ENCODE results near the gene MTMR11.

The MTMR11 gene

DNA sequence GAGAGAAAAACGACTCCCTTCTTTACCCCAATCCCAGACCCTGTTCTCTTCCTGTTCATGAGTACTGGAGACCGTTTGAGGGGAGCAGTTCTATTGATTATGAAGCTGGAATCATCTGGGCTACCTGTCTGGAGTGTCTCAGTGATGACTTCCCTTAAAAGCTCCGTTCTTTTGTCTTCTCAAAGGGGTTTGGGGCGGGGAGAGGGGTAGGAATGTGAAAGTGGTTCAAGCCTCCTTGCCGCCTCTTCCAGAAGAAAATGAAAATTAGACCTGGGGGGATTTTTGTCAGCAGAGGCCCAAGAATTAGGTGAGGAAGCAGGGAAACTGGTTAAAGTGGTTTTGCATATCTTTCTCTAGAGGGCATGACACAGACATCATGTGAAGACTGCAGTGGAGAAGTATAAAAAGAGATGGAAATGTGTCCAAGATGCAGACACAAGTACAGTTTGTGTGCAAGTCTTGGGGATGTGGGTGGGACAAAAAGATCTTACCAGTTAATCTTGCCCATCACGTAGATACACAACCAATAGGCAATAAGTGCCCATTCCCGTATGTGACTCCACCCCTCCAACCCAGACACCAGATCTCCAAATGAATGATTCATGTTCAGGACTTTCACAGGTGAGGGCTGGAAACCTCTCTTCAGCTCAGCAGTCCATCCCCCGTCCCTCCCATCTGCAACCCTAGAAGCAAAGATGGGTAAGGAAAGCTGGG is 470 bp upstream of the MTMR11 start:
- DNase-seq, result peak; percentile 71

DNA sequence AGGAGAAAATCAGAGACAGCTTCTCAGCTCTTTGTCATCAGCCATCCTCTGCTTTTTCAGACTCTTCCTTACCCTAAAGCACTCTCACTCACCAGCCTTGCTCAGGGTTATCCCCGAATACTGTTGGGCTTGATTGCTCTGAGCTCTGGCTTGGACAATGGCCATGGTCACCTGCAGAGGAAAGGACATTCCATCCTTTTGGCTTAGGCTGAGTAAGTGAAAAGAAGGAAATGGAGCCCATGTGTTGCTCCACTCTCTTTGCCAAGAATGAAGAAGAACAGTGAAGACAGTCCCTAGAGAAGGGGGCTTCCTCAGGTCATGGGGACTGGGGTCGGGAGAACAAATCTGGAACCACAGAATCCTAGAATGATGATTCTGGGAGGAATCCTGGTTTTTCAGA is 2.3 kb downstream of the MTMR11 start:
- DNase-seq, result no peak

DNA sequence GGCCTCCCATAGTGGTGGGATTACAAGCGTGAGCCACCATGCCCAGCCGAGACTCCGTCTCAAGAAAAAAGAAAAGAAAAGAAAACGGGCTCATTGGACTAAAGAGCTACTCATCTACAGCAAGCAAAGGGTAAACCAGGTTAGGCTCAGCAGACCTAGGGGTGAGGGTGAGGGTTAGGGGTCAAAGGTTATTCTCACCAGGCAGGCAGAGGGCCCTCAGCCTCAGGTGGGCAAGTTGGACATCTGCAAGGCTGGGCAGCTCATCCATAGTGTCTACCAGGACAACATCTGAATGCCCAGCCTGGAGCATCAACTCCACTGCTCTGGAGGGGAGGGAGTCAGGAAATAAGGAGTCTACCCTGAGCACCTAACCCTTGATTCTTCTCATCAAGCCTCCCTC is 3.5 kb downstream of the MTMR11 start:
- no peak for DNase-seq

DNA sequence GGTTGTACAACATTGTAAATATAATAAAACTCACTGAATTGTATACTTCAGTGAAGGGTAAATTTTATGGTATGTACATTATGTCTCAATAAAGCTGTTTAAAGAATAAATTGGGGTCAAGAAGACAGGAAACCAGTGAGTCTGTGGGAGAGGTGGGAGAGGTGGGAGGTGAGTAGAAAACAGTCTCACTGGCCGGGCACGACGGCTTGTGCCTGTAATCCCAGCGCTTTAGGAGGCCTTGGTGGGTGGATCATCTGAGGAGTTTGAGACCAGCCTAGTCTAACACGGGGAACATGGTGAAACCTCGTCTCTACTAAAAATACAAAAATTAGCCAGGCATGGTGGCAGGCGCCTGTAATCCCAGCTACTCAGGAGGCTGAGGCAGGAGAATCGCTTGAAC is 4.2 kb downstream of the MTMR11 start:
- no peak for DNase-seq

DNA sequence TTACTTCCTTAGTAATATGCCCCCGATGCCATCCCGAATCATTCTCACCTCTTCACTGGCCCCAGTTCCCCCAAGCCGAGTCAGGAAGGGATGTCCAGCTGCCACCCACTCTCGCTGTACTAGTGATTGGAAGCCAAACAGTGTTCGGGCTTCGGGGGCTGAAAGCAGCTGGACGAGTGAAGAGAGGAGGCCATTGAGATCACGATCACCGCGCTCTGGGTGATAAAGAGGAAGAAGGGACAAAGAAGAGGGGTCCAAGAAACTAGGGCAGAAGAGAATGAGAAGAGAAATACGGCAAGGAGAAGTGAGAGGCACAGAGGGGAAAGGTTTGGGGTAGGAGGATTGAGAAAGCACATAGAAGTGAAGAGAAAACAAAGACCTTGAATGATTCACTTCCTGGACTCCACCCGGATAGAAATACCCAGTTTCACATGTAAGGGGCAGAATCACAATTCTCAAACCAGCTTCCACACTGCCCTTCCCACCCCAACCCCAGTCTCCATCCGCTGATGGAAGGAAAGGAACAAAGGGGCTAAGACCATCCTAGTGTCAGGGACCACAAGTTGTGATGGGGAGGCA is 5.4 kb downstream of the MTMR11 start:
- DNase-seq, result peak; percentile 82

DNA sequence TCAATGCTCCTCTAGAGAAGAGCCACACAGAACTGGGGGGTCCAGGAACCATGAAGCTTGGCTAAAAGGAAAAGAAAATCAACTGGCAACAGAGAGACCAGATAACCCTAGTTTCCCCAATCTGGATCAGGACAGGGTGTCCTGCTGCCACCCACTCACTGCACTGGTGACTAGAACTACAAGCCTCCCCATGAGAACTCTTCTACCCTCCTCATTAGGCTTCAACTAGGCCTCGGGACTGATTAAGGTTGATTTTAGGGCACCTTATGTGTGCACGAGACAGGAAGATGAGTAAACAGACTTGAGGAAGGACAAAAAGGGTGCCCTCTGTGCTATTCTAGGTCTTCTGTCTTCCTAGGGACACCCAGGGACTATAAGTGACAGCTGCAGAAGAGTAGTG is 6.8 kb downstream of the MTMR11 start:
- peak; percentile 34 for DNase-seq

DNA sequence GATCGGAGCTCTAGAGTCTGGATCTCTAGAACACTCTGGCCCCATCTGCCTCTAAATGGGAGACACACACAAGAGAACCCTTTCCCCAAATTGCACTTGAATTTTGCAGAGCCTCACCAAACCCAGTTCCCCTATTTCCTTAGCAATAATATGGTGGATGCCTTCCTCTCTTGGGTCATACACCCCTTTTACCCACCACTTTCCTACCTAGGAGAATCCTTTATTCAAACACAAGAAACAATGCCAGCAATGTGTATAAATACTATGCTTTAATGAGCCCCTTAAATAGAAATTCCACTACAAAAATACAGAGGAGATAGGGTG is 8.3 kb downstream of the MTMR11 start:
- no peak for DNase-seq

DNA sequence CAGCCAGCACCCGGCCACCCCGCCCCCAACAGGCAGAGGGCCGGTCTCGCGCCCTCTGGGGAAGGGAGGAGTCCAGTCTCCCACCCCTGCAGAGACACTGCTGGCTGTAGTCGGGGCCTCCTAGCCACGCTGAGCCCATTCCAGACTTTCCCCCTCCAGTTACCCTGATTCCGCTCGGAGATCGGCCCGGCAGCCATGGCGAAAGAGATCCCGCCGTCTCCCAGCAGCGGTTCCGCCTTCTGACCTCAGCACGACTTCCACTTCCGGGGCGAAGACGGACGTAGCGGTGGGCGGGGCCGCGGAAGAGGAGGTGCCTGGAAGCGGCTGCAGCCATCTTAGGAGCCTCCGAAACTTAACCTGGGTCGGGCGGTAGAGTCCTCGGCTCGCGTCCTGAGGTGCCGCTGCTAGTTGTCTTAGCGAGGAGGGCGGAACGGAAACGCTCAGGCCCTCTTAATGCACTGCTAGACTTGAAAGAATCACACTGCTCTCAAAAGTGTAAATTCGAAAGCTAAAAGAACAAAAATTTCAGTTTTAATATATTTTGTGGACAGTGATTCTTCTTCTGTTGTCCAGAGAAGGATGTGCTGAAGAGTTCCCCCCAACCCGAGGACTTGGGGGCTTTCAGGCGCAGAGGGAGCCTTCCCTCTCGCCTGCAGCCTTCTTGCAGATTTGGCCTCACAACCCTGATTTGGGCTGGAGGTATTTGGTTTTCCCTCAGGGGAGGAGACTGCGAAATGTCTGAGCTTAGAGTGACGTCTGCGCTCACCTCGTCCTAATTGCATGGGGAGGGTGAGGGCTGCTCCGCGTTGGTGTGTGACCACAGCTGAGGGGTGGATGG is 8.9 kb downstream of the MTMR11 start, which contains the start of gene SF3B4:
TSS of gene SF3B4 (minus strand) at position 241 of the 838 bp plus-strand sequence. CDS start at position 197, 44 bp downstream.
- DNase-seq, result peak; percentile 98

DNA sequence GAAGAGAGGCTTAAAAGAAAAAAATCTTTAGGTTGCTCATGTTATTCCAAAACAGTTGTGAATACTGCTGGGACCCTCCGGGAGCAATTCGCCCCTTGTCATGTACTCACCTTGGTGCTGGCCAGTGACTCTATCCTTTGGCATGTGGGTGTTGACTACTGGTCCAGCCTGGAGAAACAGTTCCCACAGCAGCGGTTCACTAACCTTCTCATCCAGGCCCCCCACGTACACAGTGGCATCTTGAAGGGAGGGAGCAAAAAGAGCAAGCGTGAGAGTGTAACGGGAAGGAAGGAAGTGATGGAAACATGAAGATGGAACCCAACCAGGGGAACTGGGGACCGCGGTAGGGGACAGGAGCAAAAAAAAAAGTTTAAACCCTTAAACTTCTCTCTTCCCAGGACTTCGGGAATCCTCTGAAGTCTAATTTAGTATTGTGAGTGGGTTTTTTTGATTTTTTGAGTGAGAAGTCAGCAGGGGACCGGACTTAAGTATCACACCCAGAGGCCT is 9.6 kb downstream of the MTMR11 start:
- DNase-seq, result no peak

DNA sequence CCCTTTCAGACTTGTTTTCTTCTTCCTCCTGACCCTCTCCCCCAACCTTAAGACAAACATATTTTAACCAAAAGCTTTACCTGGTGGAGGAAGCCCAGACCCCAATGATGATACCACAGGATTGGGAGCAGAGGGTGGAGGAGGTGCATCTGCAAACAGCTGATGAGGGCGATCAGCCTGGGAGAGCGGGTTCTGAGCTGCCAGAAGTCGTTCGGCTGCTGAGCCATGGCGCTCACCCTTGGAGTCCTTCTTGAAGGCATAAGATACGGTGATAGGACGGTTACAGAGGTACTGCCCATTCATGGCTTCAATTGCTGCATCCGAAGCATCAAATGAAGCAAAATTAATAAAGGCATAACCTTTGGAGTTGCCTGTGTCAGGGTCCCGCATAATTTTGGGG is 10.4 kb downstream of the MTMR11 start:
- DNase-seq, result no peak

DNA sequence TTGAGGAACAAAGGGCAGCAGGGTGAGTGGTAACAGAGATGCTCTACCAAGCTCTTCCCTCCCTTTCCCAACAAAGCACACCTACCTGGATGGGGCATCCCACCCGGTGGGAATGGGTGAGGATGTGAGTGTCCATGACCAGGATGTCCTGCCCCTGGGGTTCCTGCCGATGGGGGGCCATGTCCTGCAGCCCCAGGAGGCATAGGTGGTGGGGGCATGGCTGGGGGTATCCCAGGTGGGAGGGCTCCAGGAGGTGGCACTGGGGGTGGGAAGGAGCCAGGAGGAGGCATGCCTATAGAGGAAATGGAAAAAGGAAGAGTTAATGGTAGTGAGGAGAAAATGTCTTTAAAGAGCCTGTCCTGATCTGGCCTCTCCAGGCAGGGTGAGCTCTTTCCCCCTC is 10.9 kb downstream of the MTMR11 start:
- no peak for DNase-seq

DNA sequence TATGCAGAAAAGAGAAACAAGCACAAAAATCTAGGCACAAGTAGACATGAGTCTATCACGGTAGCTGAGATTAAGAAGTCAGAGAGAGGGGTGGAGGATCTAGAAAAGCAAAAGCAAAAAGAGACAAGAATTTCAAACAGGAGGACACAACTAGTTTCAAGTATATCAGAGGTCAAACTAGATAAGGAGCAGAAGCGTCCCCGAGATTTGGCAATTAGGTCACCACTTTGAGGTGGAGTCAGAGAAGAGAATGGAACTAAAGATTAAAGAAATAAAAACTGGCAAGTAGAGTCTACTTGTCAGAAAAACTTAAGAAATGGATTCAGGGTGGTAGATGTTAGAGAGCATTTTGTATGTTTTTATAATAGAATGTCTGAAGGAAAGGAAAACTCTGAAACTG is 11.3 kb downstream of the MTMR11 start:
- no peak for DNase-seq

DNA sequence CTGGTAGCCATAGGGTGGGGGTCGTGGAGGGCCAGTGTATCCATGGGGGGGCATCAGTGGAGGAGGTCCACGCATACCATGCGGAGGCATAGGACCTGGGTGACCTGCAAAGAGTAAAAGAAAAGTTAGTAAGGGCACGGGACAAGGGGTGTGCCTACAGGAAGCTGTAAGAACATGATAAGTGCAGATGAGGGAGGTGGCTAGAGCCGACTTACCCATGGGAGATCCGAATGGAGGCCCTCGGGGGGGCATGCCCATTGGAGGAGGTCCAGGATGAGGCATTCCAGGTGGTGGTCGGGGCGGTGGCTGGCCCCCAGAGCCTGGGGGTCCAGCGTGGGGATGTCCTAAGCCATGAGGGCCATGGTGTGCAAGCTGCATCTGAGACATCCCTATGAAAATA is 13.1 kb downstream of the MTMR11 start:
- DNase-seq, result no peak

DNA sequence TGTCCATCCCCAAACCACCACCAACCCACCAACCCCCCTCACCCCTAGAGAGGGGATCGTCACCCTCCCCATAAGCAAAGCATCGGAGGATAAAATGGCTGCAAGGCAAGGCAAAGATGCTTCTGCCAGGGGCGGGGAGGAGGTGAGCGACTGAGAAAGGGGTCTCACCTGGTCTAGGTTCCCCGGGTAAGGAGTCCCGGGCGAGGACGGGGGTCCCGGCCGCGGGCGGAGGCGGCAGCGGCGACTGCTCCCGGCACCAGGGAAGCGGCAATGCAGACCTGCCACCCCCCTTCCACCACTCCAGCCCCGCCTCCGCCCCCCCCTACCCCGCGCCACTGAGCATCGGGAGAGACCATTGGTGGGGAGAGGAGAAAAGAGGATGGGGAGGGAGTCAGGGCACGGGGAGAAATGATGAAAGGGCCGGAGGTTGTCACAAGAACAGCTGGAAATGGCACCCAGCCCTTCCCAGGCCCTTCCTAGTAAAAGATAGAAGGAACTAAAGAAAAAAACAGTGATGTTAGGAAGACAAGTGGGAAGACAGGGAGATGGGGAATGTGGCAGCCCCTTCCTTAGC is 19.0 kb downstream of the MTMR11 start, which contains the start of gene SV2A:
TSS of gene SV2A (minus strand) at position 274 of the 574 bp plus-strand sequence. CDS start 4,004 bp downstream, outside the sequence.
- no peak for DNase-seq

DNA sequence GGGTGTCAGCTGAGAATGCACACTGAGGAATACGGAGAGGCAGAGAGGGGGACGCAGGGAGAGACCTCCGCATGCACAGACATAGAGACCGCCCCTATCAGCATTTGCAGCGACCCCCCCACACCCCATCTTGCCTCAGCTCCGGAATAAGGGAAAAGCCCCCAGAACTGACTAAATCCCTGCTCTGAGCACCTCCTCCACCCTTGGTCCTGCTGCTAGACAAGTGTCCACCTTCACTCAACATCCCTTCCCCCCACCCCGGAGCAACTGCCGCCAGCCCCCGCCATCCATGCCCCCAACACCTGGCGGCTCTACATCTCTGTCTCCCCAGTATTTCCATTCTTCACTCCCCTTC is 19.8 kb downstream of the MTMR11 start:
- no peak for DNase-seq

DNA sequence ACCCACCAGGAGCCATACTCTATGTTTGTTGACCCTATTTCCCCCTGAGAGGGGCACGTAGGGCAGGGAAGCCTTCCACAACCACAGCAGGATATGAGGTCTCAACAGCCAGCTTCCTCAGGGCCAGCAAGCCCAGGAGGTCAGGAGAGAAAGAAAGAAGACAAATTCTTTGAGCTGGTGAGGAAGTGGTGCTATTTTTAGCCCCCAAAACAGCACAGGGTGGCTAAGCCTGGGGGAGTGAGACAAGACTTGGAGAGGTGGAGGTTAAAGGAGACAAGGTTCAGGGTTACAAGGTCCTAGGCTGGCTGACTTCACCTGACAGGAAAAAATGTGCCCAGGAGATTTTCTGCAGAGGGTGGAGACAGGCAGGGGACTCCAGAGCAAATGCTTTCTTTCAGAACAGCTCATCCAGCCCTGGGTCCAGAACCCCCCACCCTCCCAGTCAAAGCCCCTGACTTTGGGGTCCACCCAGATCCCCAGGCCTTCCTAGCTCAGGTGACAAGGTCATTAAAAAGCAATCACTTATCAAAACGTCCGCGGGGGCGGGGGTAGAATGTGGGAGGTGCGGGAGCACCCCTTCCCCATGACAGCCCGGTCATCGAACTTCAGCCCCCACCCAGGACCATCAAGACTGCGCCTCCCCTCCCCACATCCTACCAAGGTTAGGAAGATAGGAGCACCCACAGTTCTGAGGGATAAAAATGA is 20.3 kb downstream of the MTMR11 start:
- DNase-seq, result no peak

DNA sequence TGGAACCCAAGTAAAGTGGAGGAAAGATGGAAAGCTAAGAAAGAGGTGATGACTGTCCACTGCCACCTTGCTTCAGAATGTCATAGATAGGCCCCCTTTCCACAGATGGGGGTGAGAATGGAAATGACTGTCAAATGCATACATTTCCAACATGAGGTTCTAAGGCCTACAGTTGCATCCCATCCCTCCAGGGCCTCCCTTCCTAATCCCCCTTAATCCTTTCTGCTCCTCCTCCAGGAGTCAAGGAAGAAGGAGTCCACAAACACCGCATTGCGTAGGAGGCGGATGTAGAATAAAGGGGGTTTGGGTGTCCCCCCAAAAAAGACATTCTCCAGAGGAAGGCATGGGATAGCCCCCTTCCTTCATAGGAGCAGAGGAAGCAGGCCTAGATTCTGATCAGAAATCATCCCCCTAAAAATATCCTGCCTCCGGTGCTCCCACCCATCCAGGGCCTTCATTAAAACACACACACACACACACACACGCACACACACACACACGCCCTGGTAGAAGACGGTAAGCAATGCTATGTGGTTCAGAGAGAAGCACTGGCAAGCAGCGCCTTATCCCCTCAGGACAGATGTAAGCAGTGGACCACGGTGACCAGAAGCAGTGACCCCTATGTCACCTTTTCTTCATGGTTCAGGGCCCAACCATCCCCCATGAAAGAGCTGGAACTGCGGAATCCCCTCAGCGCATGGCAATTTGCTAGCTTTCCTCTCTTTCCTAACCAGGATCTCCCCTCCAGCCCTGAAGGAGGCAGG is 21.1 kb downstream of the MTMR11 start:
- no peak for DNase-seq

DNA sequence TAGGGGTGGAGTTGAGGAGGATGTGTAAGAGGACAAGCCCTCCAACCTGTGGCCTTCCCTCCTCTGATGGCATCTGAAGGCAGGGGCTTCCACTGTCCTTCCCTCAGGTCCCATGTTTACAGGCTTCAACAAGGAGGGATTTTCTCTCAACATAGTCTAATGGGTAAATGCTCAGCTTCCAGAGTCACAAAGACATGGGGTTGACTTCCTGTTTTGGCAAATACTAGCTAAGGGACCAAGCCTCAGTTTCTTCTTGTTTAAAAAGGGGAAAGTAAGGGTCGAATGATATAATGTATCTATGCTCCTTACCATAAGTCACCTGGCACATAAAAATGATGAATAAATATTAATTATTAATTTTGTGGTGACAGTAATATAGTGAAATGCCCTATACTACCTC is 22.1 kb downstream of the MTMR11 start:
- DNase-seq, result no peak

DNA sequence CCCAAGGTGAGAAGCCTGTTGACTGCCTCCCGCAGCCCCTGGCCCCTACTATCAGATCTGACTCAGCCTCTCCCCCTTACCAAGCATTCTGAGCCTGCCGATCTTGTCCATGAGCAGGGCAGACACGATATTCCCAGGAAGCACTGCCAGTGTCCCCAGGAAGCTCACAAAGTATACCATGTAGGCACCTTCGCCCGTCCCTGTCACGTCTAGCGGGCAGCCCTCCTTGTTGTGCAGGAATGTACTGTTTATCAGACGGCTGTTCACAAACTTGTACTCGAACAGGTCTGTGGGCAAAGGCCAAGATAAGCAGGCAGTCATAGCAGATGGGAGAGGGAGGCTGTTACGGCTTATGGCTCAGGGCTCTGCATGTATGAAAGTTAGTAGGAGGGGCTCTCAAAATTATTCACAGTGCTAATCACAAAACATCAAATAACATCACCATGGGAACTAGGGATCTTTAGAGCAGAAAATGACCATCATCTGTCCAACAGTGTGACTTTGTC is 30.1 kb downstream of the MTMR11 start:
- no peak for DNase-seq

DNA sequence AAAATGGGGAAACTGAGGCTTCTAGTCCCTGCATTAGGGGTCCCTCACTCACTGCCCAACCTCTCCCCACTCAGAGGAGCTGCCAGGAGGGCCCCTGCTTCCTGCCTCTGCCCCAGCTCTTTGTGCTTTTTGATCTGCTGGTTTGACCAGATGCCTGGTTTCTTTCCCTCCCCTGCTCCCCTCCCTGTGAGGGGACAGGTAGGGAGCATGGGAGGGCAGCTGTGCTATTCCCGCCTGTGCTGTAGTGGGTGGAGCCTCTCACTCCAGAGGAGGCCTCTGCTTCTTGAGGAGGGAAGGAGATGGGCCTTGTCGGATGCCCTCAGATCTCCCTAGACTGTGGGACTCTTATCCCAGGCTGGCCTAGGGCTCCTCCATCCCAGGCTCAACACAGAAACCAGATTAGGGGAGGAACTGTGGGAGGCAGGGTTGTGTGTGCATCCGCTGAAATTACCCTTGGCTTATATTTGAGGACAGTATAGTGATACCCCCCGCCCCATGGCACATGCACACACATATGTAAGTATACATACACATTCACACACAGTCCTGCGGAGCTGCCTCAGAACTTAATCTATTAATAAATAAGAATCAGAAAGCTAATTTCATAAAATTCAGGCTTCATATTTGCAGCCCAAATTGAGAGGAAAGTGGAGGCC is 32.7 kb downstream of the MTMR11 start:
- DNase-seq, result no peak
